Cerebellar cortex (tissue), 1 donor: Measurements from ENCODE around the gene TPTE2.
"Not testable (repeated sequence)": the region's sequence is repeated elsewhere in the genome, so short reads cannot be mapped to it uniquely, and the experiment has no call there.

ENCODE experiments used
- DNase-seq: peaks from one replicate; pipeline ENCODE4 v3.0.0-alpha.2; 2015; ENCODE audit warnings: low spot score

Gene TPTE2

GRCh38 chr13:19561127-19561582, at the start of gene TPTE2:
TSS of gene TPTE2 (minus strand) at chr13:19561532. CDS start at chr13:19503234, 58,298 bp downstream.
- not testable (repeated sequence) for DNase-seq

GRCh38 chr13:19607523-19608078, 46.3 kb upstream of the TPTE2 start:
- no peak for DNase-seq

GRCh38 chr13:19606737-19607136, 45.4 kb upstream of the TPTE2 start:
- DNase-seq: no peak

- DNase-seq: no peak
These were observed 44.8 kb upstream of the TPTE2 start for GRCh38 chr13:19606152-19606551.

- DNase-seq: no peak
These were observed 44.0 kb upstream of the TPTE2 start for GRCh38 chr13:19605161-19605955.

GRCh38 chr13:19604306-19604705, 43.0 kb upstream of the TPTE2 start:
- peak; percentile 20 for DNase-seq

- DNase-seq: peak; percentile 24
These were observed 40.7 kb upstream of the TPTE2 start for GRCh38 chr13:19601749-19602725.

- DNase-seq: no peak
These were observed 36.2 kb upstream of the TPTE2 start for GRCh38 chr13:19597523-19597922.

- DNase-seq: no peak
These were observed 35.6 kb upstream of the TPTE2 start for GRCh38 chr13:19596960-19597361.

GRCh38 chr13:19596086-19596485, 34.8 kb upstream of the TPTE2 start:
- DNase-seq: no peak

- DNase-seq: no peak
These were observed 31.4 kb upstream of the TPTE2 start for GRCh38 chr13:19592657-19593180.

- no peak for DNase-seq
These were observed 30.5 kb upstream of the TPTE2 start for GRCh38 chr13:19591864-19592263.

- no peak for DNase-seq
These were observed 29.1 kb upstream of the TPTE2 start for GRCh38 chr13:19590423-19590822.

- no peak for DNase-seq
These were observed 28.0 kb upstream of the TPTE2 start for GRCh38 chr13:19589312-19589711.

- DNase-seq: peak; percentile 59
These were observed 26.4 kb upstream of the TPTE2 start for GRCh38 chr13:19587635-19588300.

- peak; percentile 19 for DNase-seq
These were observed 25.7 kb upstream of the TPTE2 start for GRCh38 chr13:19586904-19587634.

GRCh38 chr13:19581675-19582074, 20.3 kb upstream of the TPTE2 start:
- no peak for DNase-seq

- no peak for DNase-seq
These were observed 13.9 kb upstream of the TPTE2 start for GRCh38 chr13:19575230-19575629.

GRCh38 chr13:19573120-19573716, 11.9 kb upstream of the TPTE2 start:
- no peak for DNase-seq

GRCh38 chr13:19572280-19572679, 10.9 kb upstream of the TPTE2 start:
- DNase-seq: no peak
